ENCODE results near the gene ITPR1.

DNA sequence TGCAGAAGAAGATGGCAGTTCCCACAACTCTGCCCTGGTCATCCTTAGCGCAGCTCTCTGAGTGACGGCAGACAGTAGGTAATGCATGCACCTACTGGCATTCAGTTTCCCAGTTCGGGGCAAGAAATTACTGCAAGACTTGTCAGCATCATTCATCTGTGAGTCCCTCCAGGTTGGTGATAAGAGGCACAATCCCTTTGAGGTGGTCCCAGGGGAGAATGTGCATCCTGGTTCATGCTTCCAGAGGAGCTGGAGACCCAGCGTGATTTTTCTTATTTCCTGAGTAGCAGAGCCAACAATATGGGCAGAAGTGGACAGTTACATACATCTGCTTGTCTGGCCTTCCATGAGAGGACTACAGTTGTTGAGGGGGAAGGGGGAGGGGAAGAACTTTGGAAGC, 250.2 kb downstream of the ITPR1 start:
- TF ChIP-seq YY1 (IDR thresholded peaks at IDR 0.05; ENCODE audit: insufficient read depth, insufficient read length), result no peak
- TF ChIP-seq SUZ12 (IDR thresholded peaks at IDR 0.05; ENCODE audit: extremely low read depth, insufficient read depth, insufficient read length), result no peak
